AG09309 (cell line): ENCODE results near the gene SH3PXD2A.

Source experiments
- DNase-seq: peaks from one replicate; pipeline ENCODE4 v3.0.0-alpha.2; 2010; ENCODE audit warnings: low read depth
- H3K4me3 ChIP-seq: 2 replicates; pipeline ENCODE4 v1.5.1; 2011; ENCODE audit warnings: mild to moderate bottlenecking, low read depth, low read length, moderate library complexity; ENCODE audit not compliant: control insufficient read depth
- CTCF ChIP-seq: IDR thresholded peaks from 2 replicates; pipeline ENCODE4 v1.5.1; 2011; ENCODE audit warnings: mild to moderate bottlenecking, low read depth, low read length, inconsistent platforms; ENCODE audit not compliant: insufficient read depth, control insufficient read depth; ENCODE audit errors: missing control alignments

The SH3PXD2A gene

GRCh38 chr10:103544657-103545310 lies 310.6 kb downstream of the SH3PXD2A start:
- no peak overlapping the region for H3K4me3 ChIP-seq
- TF ChIP-seq CTCF = no peak
- DNase-seq = no peak
